Gastroesophageal sphincter (tissue), 3 donors: Measurements from ENCODE around the gene C1RL.

Experiments used
- EP300 ChIP-seq: sonication (generic); formaldehyde crosslinking; IDR thresholded peaks from one replicate; pipeline ENCODE4 v1.6.1; 2017; ENCODE audit warnings: antibody characterized with exemption, mild to moderate bottlenecking
- POLR2A ChIP-seq, 2 donors: fragments of 450-650 bp; IDR thresholded peaks; one replicate each; pipeline ENCODE4 v1.6.1; 2017; ENCODE audit warnings: antibody characterized with exemption in 2 of 2, mild to moderate bottlenecking in 2 of 2, moderate library complexity in 1 of 2
- POLR2AphosphoS5 ChIP-seq: sonication (generic); formaldehyde crosslinking; IDR thresholded peaks from one replicate; pipeline ENCODE4 v1.6.1; 2017; ENCODE audit warnings: antibody characterized with exemption
- TF ChIP-seq, protein P1 (sequence below), 4 experiments: fragments of 200-600 bp in 2 of 4; fragments of 450-650 bp in 2 of 4; sonication (generic) in 1 of 4; IDR thresholded peaks; one replicate each; pipeline ENCODE4 v1.5.1; 2017 to 2019; ENCODE audit warnings: antibody characterized with exemption in 4 of 4, mild to moderate bottlenecking in 2 of 4, moderate library complexity in 2 of 4

DNA sequence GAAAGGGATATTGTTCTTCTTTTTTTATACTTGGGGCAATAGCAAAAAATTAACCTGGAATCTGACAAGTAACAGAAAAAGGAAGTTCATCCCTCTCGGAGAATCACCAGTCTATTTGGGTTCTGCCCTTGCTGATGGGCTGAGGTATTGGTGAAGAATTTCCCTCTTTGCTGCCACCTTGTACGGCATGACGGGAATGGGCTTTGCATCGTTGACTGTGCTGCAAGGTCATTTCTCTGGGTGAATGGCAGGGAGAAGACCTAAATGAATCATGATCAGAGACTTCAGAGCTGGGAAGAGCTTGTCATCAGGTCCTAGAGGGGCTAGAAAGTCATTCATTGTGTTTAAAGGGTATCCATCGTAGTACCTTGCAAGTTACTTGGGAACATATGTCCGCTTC is 36.5 kb downstream of the C1RL start:
- TF ChIP-seq, protein P1, sequence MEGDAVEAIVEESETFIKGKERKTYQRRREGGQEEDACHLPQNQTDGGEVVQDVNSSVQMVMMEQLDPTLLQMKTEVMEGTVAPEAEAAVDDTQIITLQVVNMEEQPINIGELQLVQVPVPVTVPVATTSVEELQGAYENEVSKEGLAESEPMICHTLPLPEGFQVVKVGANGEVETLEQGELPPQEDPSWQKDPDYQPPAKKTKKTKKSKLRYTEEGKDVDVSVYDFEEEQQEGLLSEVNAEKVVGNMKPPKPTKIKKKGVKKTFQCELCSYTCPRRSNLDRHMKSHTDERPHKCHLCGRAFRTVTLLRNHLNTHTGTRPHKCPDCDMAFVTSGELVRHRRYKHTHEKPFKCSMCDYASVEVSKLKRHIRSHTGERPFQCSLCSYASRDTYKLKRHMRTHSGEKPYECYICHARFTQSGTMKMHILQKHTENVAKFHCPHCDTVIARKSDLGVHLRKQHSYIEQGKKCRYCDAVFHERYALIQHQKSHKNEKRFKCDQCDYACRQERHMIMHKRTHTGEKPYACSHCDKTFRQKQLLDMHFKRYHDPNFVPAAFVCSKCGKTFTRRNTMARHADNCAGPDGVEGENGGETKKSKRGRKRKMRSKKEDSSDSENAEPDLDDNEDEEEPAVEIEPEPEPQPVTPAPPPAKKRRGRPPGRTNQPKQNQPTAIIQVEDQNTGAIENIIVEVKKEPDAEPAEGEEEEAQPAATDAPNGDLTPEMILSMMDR (IDR thresholded peaks at IDR 0.05): no peak
- no peak for TF ChIP-seq EP300
- TF ChIP-seq POLR2A (IDR thresholded peaks at IDR 0.05): no peak
- TF ChIP-seq POLR2AphosphoS5: no peak
